ENCODE data around the gene GDPD3. TPM values are rescaled to one million over a fixed set of nuclear protein-coding genes. Genes with fewer than 3 reads are reported as not detected.
A peak's percentile ranks its signal among the peaks of the same experiment; 100 is the strongest.

GDPD3 gene
- total RNA-seq, 2 donors from 2014 or later = 62.3 to 88.7 TPM

DNA sequence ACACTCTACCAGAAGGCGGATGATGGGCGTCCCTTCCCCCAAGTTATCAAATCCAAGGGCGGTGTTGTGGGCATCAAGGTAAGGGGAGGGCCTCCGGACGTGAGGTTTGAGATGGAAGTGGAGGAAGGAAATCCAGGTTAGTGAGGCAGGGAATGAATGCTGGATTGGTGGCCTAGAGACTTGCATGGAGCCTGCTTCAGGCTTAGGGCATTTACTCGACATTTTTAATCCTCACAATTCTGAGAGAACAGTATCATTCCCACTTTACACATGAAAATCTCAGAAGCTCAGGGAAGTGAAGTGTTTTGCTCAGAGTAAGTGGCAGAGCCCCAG, 45.8 kb downstream of the GDPD3 start:
- DNase-seq (no peak), ATAC-seq (no peak)
- intact Hi-C loops (cut with DNase I, micrococcal nuclease) = no loop called here

DNA sequence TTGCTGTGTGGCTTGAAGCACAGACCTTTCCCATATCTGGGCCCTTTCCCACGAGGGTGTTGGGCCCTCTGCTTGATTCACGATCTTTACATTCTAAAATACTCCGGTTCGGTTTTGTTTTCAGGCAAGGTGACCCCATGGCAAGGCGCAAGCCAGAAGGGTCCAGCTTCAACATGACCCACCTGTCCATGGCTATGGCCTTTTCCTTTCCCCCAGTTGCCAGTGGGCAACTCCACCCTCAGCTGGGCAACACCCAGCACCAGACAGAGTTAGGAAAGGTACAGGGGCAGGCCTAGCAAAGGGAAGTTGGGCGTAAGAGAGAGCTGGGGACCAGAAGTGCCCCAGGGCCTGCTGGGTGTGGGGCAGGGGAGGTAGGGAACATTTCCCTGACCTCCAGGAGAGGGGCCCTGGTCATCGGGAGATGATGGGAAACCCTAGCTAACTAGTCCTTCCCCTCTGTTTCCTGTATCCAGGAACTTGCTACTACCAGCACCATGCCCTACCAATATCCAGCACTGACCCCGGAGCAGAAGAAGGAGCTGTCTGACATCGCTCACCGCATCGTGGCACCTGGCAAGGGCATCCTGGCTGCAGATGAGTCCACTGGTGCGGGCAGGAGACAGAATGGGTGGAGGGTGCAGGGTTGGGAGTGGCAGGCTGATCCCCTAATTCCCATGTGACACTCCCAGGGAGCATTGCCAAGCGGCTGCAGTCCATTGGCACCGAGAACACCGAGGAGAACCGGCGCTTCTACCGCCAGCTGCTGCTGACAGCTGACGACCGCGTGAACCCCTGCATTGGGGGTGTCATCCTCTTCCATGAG, 46.4 kb downstream of the GDPD3 start:
- intact Hi-C loops (cut with DNase I, micrococcal nuclease) = no loop called here
- DNase-seq (peak; percentile 54 to 64), ATAC-seq (peak; percentile 10)

DNA sequence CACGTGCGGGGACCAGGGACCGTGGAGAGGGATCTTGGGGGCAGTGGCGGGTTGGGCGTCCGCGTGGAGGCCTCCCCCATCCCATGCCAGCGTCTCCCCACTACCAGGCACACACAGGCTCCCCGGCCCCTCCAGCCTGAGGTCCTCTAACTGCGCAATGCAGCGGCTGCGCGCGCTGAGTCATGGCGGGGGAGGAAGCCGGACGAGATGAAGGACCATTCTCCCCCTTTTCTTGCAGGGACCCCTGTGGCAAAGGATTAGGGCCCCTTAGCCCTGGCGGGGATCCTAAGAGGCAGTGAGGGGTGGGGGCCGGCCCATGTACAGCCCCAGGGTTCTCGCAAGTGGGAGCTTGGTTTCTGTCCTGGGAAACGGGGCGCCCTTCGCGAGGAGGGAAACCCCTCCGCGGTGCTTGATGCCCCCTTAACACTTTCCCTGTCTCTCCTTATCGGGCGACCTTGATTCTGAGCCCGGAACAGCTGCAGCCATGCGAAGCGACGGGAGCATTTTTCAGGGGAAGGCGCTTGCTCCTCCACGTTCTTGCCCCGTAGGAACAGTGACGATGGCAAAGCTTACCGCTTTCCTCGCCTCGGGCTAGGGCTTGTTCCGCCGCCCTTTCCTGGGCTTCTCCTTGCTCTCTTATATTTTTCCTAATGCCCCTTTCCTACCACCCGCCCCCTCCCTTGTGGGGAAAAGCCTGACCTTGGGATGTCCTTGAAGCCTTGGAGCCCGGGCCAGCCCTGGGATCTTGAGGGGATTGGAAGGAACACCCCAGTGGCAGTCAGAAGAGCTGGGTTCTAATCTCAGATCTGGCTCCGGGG, 47.2 kb downstream of the GDPD3 start:
- DNase-seq (no peak), ATAC-seq (peak; percentile 17)
- intact Hi-C loops (cut with DNase I, micrococcal nuclease) = no loop called here

DNA sequence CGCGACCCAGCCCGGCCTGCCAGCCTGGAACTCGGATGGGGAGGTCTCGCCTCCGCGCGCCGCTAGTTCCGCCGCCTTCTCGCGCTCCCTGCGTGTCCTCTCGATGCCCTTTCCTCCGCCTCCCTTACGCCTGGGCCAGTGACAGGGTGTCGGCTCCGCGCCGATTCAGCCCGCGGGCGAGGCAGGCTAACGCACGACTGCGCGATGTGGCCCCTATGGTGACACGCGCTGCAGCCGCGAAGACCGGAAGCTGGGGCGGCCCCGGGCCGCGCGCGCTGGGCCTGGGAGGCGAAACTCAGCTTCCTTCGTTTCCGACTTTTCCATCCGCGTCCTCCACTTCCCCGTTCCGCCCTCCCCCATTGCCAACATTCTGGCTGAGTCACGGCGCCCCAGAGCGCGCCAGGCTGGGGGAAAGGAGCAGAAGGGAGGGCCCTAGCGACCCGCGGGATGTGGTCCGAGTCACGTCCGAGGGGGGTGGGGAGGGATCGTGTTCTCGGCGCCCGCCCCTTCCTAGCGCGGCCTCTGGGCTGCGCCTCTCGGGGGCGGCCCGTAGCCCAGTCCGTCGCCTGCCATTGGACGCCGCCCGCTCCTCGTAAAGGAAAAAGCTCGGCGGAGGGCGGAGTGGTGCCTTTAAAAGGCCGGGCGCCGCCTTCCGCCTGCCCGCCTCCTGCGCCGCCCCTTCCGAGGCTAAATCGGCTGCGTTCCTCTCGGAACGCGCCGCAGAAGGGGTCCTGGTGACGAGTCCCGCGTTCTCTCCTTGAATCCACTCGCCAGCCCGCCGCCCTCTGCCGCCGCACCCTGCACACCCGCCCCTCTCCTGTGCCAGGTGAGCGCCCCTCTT, 48.0 kb downstream of the GDPD3 start, which contains the start of gene ALDOA:
Gene ALDOA, plus strand, starts transcription at position 659 of the 841 bp plus-strand sequence. CDS start 1,138 bp downstream, outside the sequence.
- ATAC-seq = peak; percentile 79
- intact Hi-C loops (cut with DNase I, micrococcal nuclease) = no loop called here
- peak; percentile 98 for DNase-seq

DNA sequence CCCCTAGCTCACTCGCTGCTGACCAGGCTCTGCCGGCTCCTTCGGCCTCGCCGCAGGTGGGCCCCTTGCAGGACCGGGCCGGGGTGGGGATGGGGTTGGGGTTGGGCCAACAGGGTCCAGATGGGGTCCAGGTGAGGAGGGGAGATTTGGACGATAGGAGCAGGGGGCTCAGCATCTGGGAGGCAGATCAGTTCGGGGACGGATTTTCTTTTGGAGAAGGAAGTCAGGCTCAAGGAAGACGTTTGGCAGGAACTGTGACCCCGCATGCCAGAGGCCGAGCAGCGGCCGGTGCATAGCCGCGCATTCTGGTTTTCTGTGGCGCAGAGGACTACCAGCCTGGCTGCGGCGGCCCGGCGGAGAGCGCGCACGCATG, 48.6 kb downstream of the GDPD3 start:
- ATAC-seq = no peak
- DNase-seq = no peak
- intact Hi-C loops (cut with DNase I, micrococcal nuclease) = no loop called here

DNA sequence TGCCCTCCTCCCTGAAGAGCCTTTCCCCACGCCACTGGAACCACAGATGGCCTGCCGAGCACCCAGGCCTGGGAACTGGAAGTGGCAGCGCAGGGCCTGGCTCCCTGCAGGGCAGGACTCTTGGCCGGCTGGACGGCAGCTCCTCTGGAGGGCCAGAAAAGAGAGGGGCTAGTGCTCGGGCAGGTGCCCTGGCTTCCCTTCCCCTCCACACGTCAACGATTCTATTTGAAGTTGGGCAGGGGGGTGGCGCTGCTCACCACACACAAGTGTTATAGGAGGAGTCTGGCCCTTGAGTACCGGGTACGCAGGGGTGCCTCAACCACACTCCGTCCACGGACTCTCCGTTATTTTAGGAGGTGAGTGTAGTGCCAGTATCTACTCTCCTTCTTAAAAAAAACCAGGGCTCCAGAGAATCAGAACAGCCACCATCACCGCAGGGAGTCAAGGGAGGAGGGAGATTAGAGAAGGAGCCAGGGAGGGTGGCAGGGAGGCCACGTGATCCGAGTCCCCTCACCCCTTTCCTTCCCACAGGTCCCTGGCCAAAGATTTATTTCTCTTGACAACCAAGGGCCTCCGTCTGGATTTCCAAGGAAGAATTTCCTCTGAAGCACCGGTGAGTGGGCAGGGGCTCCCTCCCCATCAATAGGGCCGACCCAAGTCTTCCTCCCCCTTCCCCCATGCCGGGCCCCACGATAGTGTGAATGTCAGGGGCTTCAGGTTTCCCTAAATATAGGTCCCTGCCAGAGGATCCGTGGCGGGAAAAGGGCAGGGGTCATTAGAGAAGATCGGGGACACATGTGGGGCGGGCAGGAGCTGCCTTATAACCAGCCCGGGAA, 49.2 kb downstream of the GDPD3 start:
- ATAC-seq (peak; percentile 11), DNase-seq (peak; percentile 81 to 83)
- intact Hi-C loops (cut with DNase I, micrococcal nuclease) = no loop called here

DNA sequence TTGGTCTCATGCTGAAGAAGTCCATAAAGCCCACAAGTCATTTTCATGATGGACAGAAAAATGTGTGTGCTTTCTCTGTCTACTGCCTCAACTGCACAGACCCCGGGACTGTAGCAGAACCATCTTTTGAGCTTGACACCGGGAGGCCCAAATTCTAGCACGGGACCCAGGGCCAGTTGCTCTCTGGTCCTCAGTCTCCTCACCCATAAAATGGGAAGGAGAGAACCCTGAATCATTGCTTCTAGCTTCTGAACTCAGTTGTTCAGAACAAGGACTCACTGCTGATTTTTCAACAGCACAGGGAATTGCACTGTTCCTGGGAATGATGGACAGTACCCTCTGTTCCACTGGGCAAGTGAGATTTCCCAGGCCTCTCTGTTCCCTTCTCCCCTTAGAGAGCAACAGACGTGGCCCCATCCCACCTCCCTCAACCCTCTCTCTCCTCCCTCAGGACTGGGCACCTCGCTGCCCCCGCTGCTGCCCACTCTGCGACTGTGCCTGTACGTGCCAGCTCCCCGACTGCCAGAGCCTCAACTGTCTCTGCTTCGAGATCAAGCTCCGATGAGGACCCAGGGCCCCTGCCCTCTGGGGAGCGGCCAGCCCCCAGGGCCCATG, 50.0 kb downstream of the GDPD3 start:
- no peak for DNase-seq
- intact Hi-C loops (cut with DNase I, micrococcal nuclease) = no loop called here
- no peak for ATAC-seq

DNA sequence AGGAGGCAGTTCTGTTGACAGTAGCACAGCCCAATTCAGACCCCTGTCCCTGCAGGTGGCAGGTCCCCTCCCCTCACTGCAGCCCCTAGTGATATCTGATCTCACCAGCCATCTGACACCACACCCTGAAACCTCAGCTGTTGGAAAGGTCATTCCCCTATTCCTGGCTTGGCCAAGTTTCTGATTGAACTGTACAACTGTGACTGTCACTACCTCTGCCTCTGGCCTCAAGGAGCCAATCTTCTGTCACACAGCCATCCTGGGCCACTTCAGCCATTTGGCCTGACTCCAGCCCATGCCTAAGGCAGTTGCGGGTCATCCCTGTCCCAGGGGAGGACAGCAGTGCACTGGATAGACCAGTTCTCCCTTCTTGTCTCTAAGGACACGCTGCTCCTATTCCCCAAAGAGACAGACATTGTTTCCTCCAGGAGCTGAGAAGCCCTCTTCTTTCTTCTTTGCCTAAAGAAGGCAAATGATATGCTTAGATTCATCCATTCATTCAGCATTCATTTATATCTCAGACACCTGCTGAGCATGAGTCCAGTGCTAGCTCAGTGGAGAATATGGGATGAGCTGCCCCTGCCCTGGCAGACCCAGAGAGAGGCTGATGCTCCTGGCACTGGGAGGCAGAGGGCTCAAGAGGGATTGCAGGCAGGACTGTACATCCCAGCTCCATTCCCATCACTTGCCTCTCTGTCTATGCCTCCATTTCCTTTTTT, 52.3 kb downstream of the GDPD3 start:
- intact Hi-C loops (cut with DNase I, micrococcal nuclease) = no loop called here
- DNase-seq (no peak), ATAC-seq (no peak)

DNA sequence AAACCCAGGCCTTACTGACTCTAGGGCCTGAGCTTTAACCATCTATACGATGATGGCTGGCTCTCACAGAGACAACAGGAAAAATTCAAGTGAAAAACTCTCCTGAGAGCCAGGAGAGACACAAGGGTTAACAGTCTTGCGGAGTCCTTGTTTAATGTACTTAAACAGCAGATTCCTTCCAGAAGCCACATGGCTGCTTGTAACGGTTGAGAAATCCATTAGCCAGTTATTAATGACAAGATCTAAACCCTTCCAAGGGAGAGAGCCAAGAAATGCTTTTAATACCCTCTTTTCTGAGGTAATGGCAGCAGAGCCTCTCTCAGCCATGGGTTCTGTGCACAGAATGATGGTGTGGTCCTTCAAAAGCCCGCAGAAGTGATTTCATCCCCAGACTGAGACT, 53.0 kb downstream of the GDPD3 start:
- no peak for DNase-seq
- intact Hi-C loops (cut with DNase I, micrococcal nuclease) = no loop called here
- no peak for ATAC-seq

DNA sequence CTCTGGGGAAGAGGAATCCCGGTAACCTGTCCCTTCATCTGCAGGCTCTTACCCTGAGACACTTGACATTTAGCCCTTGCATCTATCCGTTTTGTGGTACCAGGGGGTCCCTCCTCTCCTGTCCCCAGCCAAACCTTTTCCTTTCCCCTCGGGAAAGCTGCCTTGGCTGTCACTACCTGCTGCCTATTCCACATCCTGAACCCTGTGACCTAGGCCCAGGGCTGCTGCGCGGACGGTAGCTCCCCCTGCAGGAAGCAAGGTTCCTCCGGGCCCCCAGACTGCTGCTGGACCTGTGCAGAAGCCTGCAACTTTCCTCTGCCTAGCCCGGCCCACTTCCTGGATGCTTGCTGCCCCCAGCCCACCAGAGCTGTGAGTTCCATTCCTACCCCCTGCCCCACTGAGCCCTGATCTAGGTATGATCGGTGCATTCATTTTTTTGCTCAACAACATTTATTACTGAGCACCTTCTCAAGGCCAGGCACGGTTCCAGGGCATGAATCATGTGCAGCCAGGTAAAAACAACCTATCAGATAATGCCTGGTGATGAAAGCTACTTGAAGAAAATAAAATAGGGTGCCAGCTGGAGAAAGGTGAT, 58.3 kb downstream of the GDPD3 start:
- peak; percentile 39 to 68 for DNase-seq
- intact Hi-C loops (cut with DNase I, micrococcal nuclease) = no loop called here
- peak; percentile 68 for ATAC-seq

Other genes with a start within 250 kb of the GDPD3 start
- 10 to 100 TPM; 11.1 to 13.0 TPM for gene SEZ6L2, start 214.0 kb downstream of the GDPD3 start, total RNA-seq
- gene ASPHD1, start 213.0 kb downstream of the GDPD3 start, total RNA-seq = 1 to 10 TPM; 1.7 to 2.0 TPM
- 10 to 100 TPM; 22.2 to 35.2 TPM for gene KCTD13, start 187.3 kb downstream of the GDPD3 start, total RNA-seq
- 100 to 1,000 TPM; 187 to 192 TPM for gene TMEM219, start 151.5 kb downstream of the GDPD3 start, total RNA-seq
- 10 to 100 TPM; 44.5 TPM for gene TAOK2, start 139.7 kb downstream of the GDPD3 start, total RNA-seq
- 10 to 100 TPM in 1 of 2 donors, 1 to 10 TPM in 1; 7.6 to 11.9 TPM for gene HIRIP3, start 117.9 kb downstream of the GDPD3 start, total RNA-seq
- gene INO80E, start 117.3 kb downstream of the GDPD3 start, total RNA-seq = 10 to 100 TPM; 61.4 to 73.7 TPM
- 1 to 10 TPM; 7.5 to 9.2 TPM for gene DOC2A, start 102.5 kb downstream of the GDPD3 start, total RNA-seq
- not detected for gene C16orf92, start 90.3 kb downstream of the GDPD3 start, total RNA-seq
- gene TLCD3B, start 82.3 kb downstream of the GDPD3 start, total RNA-seq = under 1 TPM in 1 of 2 donors, not detected in 1; 0.31 TPM
- gene ALDOA, start 47.8 kb downstream of the GDPD3 start, total RNA-seq = 1,000 to 10,000 TPM; 1,798 to 1,835 TPM
- gene PPP4C, start 37.5 kb downstream of the GDPD3 start, total RNA-seq = 100 to 1,000 TPM; 101 to 106 TPM
- gene TBX6, start 21.6 kb downstream of the GDPD3 start, total RNA-seq = 1 to 10 TPM in 1 of 2 donors, under 1 TPM in 1; 0.92 to 1.1 TPM
- gene YPEL3, start 17.3 kb downstream of the GDPD3 start, total RNA-seq = 10 to 100 TPM; 30.5 to 58.2 TPM
- 100 to 1,000 TPM; 354 to 370 TPM for gene MAPK3, start 9.7 kb upstream of the GDPD3 start, total RNA-seq
- 10 to 100 TPM in 1 of 2 donors, 1 to 10 TPM in 1; 7.6 to 24.5 TPM for gene CORO1A, start 70.1 kb upstream of the GDPD3 start, total RNA-seq
- 100 to 1,000 TPM; 156 to 192 TPM for gene BOLA2B, start 80.1 kb upstream of the GDPD3 start, total RNA-seq
- gene SLX1A, start 80.3 kb upstream of the GDPD3 start, total RNA-seq = 10 to 100 TPM; 84.5 to 86.9 TPM
- gene SULT1A3, start 85.7 kb upstream of the GDPD3 start, total RNA-seq = 10 to 100 TPM; 72.3 to 92.6 TPM
- gene NPIPB13, start 134.9 kb upstream of the GDPD3 start, total RNA-seq = 10 to 100 TPM in 1 of 2 donors, 1 to 10 TPM in 1; 9.7 to 21.1 TPM
- 10 to 100 TPM; 57.3 to 65.2 TPM for gene CD2BP2, start 241.8 kb upstream of the GDPD3 start, total RNA-seq

Measured in left colon (tissue), 2 donors.